Fibroblast of skin of right biceps (primary cell): Measurements from ENCODE around the gene TINAGL1.

Experiments used
- DNase-seq: peaks from one replicate; pipeline ENCODE4 v3.0.0-alpha.2; 2013

Gene TINAGL1

DNA sequence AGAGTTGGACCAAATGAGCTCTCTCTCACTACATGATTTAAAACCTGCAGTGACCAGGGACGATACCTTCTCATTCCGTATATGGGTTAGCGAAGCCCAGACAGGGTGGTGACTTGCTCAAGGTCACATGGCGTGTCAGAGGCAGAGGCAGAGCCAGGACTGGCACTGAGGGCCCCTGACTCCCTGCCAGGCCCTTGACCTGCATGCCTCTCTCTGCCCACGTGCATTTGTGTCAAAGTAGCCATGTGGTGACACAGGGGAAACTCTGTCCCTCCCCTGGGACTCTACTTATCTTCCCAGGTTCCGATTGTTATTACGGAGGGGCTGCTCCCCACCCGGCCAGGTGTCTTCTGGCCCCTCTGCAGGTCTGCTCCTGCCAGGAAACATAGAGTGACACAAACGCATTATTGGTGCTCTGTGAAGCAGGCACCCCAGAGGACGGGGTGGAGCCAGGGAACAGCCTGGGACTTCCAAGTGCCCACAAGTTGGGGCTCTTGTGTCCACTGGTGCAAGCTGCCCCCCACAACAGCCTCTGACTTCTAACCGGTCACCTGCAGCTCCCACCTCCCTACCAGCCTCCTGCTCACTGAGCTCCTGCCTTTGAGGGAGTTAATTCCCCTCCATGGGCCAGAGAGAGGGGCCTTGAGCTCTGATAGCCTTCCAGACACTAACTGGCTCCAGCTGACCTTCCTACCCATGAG, 7.3 kb upstream of the TINAGL1 start:
- no peak for DNase-seq

- no peak for DNase-seq
Measured at GRCh38 chr1:31569596-31570173, 6.6 kb upstream of the TINAGL1 start.

GRCh38 chr1:31570228-31570627, 6.1 kb upstream of the TINAGL1 start:
- DNase-seq = no peak

DNA sequence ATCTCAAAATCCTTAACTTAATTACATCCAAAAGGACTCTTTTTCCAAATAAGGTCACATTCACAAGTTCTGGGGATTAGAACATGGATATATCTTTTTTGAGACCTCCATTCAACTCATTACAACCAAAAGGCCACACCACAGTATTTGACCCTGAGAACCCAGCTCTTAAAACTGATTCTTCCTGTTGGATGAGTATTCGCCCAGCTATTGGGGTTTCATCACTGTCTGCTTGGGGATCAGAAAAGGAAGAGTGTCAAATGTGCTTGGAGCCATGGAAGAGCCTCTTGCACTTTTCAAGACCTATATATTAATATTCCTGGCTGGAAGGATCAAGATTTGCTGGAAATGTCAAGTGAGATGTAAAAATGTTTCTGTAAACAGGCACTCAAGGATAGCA, 5.4 kb upstream of the TINAGL1 start:
- no peak for DNase-seq

DNA sequence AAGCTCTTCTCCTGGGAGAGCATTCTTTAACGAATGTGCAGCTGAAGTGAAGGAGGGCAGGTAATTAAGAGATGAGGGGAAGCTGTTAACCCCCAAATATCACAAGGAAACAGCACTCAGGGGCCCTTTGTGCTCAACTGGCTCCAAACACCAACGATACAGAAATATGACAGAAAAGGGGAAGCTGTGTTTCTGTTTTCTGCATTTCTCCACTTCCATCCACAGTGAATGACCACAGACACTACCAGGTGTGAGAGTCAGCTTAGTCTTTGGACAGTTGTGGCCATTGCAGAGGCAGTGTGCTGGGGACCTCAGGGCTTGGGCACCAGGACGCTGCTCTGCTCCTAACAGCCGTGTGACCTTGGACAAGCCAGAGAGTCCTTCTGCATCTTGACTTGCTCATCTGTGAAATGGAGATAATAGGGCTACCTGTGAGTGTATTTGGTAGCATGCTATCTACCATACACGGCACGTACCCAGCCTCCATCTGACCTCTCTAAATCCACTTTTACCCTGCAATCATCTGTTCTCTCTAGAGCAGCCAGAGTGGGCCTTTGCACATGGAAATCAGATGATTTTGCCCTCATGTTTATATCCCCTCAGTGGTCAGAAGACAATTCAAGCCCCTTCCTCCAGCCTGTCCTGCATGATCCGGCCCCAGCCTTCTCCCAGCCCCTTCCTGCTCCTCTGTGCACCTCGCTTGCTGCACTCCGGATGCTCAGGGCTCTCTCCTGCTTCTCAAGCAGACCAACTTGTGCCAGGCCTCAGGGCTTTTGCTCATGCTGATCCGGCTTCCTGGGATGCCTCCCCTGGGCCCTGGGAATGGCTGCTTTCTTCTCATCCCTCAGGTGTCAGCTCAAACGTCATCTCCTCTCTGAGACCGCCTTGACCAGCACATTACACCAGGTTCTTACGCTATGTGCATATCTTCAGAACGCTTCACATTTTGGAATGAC, 4.7 kb upstream of the TINAGL1 start:
- DNase-seq = no peak

DNA sequence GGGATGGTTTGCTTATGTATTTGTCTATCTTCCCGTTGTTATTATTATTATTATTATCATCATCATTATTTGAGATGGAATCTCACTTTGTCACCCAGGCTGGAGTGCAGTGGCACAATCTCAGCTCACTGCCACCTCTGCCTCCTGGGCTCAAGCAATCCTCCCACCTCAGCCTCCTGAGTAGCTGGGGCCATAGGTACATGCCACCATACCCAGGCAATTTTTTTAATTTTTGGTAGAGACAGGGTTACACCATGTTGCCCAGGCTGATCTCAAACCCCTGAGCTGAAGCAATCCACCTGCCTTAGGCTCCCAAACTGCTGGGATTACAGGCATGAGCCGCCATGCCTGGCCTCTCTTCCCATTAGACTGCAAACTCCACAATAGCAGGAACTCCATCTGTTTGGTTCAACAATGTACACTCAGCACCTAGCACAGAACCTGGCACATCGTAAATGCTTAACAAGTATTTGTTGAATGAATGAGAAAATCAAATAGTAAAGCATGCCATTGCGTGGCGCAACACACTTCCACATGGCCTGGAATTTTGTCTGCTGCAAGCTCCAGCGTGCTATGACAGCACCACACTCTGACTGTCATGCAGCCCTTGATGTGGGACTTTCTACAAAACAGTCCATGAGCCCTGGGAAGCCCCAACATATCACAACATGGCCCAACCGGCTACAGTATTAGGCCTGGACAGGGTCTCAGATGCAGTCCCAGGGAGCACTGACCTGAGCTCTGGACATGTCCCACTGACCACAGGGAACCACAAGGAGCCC, 3.8 kb upstream of the TINAGL1 start:
- peak; percentile 55 for DNase-seq

DNA sequence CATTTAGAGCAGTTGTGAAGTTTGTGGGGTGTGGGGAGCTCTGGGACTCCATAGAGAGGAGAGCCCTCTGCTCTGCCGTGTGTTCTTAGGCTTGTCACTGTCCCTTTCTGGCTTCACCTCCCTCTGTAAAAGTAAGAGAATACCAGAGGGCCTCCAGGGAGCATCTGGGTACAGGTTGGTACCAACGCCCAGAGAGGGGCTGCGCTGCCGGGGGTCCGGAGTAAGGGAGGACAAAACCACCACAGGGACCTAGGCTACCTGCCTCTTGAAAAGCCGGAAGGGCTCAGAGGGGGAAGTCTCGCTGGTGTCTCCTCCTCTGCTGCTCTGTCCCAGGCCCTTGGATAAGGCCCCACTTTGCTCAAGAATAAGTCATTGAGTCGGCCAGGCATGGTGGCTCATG, 3.1 kb upstream of the TINAGL1 start:
- DNase-seq = no peak

- no peak for DNase-seq
Measured at GRCh38 chr1:31574749-31575368, 1.5 kb upstream of the TINAGL1 start.

DNA sequence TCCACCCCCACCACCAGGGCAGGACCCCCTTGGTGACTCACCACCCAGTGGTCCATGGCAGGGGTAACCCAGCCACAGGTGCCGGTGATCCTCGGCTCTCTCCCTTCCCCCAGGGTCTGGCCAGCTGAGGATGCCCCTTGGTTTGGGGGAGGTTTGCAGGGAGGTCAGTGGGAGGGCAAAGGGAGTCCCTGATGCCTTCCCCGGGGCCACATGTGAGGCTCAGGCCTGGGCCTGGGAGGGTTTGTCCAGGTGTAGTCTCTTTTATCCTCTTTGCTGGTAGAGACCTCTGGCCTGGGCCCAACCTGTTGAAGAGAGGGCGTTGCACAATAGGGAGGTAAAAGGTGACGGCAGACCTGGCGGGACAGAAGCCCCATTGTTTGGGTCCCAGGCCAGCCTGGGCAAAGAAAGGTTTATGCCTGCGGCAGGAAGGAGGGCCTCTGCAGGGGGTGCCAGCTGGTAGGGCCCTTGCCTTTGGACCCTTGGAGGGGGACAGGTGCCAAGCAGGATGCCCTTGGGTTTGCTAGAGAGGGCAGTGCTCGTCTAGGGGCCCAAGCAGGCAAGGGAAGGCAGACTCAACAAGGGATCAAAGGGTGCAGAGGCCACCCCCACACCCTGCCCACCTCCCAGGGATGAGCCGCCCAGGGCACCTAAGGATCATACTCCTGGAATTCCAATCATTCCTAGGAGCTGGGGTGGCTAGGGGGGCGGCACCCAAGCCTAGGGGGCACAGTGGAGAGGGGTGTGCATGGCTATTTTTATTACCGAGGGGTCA, 760 bp upstream of the TINAGL1 start:
- DNase-seq = no peak

GRCh38 chr1:31576743-31577455, 584 bp downstream of the TINAGL1 start:
- DNase-seq = no peak

DNA sequence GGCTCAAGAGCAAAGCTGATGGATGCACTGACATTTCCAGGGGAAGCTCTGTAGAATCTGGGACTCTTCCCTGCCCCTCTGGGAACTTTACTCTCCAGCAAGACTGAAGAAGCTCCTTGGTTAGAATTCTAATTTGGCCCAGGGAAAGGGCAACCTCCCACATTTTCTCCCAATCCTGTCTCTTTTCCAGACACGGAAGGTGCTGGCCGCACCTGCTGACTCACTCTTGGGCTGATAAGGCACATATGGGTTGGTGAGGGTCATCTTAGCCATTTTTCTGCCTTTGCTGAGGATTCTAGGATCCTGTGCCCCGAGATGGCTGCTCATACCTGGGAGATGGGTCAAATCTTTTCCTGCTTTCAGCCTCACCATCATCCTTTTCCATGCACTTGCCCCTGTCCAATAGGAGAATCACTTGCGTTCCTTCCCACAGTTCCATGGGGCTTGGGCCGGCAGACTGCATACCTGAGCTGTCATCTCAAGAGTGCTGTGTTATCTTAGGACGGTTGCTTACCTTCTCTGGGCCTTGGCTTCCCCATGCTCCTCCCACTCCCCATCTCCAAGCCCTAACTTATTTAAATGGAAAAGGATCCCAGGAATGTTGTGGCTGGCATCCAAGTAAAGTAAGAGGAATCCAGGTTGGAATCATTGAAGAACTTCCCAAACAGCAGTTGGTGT, 1.3 kb downstream of the TINAGL1 start:
- peak; percentile 86 for DNase-seq

DNA sequence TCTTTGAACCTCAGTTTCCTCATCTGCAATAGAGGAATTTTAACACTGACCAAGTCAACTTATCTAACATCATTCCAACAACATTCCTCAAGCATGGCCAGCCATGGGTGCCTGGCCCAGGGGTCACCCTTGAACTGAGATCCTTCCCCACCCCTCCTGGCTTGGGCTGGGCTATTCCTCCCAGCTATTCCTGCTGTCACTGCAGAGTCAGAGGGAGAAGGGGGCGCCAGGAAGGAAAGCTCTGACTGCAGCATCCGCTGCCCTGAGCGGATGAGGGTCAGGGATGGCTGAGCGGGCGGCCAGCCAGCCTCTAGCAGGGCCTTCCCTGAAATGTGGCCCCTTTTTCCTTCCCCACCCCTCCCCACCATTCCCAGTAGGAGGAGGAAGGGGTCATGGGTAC, 3.1 kb downstream of the TINAGL1 start:
- DNase-seq = peak; percentile 57

GRCh38 chr1:31580513-31580870, 4.2 kb downstream of the TINAGL1 start:
- peak; percentile 69 for DNase-seq

DNA sequence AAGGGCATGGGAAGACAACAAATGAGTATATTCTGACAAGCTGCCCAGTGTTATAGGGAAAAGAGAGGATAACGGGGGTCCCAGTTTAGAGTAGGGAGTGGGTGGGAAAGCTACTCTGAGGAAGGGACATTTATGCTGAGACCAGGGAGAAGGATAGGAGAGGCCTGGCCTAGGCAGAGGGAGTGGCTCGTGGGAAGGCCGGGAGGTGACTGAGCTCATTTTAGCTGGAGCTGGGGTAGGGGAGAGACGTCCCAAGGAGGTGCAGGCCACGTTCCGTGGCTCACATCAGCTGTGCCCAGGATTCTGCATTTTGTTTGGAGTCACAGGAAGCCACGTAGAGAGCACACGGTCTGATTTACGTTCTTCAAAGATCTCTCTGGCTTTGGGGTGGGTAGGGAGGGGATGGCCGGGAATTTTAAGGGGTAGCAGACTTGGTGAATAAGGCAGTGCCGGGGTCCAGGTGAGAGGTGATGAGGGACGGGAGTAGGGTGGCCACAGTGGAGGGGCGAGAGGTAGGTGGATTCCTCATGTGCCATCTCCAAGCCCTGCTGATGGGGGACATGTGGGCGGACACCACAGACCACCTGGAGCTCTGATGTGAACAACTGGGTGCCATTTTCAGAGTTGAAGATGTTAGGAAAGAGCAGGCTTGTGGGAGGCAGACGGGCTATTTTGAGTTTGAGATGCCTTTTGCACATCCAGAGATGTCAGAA, 4.7 kb downstream of the TINAGL1 start:
- no peak for DNase-seq

GRCh38 chr1:31581821-31582810, 5.8 kb downstream of the TINAGL1 start:
- DNase-seq = no peak

GRCh38 chr1:31583082-31583994, 7.0 kb downstream of the TINAGL1 start:
- DNase-seq = no peak
